ENCODE data around the gene NPHS1.

- TF ChIP-seq EZH2phosphoT487 (IDR thresholded peaks at IDR 0.05; ENCODE audit: insufficient read depth, low read depth) (no peak), EZH2 (IDR thresholded peaks at IDR 0.05; ENCODE audit: insufficient read depth, poor library complexity, severe bottlenecking) (no peak)
Measured at GRCh38 chr19:35888398-35888797, 36.1 kb upstream of the NPHS1 start.
